GM12891 (cell line): ENCODE data around the gene LOC128125822.

ENCODE experiments used
- DNase-seq: peaks from one replicate; pipeline ENCODE4 v3.0.0; 2011; ENCODE audit warnings: low spot score; ENCODE audit not compliant: insufficient read length
- FAIRE-seq: peaks from 2 replicates; lab custom pipeline; 2011; peaks lifted over from hg19 to GRCh38; lab: Jason Lieb, UNC
- PAX5 ChIP-seq: IDR thresholded peaks from 2 replicates; pipeline ENCODE4 v1.6.1; 2011; ENCODE audit warnings: low read length, moderate library complexity, mild to moderate bottlenecking; ENCODE audit not compliant: insufficient read depth, severe bottlenecking
- POLR2A ChIP-seq: IDR thresholded peaks from 2 replicates; pipeline ENCODE4 v1.6.1; 2011; ENCODE audit warnings: low read depth, low read length, control low read depth
- POLR2AphosphoS5 ChIP-seq: IDR thresholded peaks from 2 replicates; pipeline ENCODE4 v1.6.1; 2011; ENCODE audit warnings: low read depth, low read length, control low read depth
- POU2F2 ChIP-seq: IDR thresholded peaks from 2 replicates; pipeline ENCODE4 v1.6.1; 2011; ENCODE audit warnings: low read depth, mild to moderate bottlenecking, control low read depth, low read length, moderate library complexity
- SPI1 ChIP-seq: IDR thresholded peaks from 2 replicates; pipeline ENCODE4 v1.6.1; 2011; ENCODE audit warnings: low read depth, low read length, control low read depth
- TAF1 ChIP-seq: IDR thresholded peaks from 2 replicates; pipeline ENCODE4 v1.6.1; 2011; ENCODE audit warnings: low read depth, low read length, control low read depth

The LOC128125822 gene

DNA sequence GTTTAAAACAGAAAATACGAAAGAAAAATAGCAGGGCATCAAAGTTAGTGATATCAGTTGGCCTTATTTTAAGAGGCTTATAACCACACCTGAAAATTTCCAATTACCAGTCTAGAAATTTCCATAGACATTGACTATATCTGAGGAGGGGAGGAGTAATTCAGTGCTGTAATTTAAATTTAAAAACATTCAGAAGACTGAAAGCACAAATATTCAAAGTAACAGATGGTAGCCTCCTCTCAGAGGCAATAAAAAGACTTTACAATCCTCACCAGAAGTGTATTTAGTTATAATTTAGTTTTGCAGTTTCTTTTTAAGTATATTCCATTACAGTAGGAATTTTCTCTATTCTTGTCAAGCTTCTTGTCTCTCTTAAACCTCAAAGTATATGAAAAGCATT is 18.4 kb upstream of the LOC128125822 start:
- DNase-seq (no peak), FAIRE-seq (no peak)
- TF ChIP-seq PAX5 (no peak), POU2F2 (no peak), TAF1 (no peak), SPI1 (no peak), POLR2A (no peak), POLR2AphosphoS5 (no peak)

DNA sequence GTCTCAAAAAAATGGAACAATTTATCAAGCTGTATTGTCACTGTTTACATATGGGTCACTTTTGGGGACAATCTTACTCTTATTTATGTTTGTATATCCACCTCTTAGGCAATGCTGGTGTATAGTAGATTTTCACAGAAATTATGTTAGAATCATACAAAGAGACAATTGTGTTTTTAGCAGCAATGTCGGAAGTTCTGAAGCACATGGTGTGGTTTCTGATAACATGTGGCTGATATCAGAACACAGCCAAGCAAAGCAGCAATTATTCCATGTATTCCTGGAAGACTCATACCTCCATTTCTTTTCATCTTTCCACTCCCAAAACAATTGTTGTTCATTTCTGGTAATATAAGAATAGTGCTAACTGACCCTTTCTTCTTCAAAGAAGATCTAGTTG is 17.5 kb upstream of the LOC128125822 start:
- TF ChIP-seq SPI1 (no peak), TAF1 (no peak), POLR2AphosphoS5 (no peak), POU2F2 (no peak), PAX5 (no peak), POLR2A (no peak)
- DNase-seq: no peak
- no peak for FAIRE-seq

DNA sequence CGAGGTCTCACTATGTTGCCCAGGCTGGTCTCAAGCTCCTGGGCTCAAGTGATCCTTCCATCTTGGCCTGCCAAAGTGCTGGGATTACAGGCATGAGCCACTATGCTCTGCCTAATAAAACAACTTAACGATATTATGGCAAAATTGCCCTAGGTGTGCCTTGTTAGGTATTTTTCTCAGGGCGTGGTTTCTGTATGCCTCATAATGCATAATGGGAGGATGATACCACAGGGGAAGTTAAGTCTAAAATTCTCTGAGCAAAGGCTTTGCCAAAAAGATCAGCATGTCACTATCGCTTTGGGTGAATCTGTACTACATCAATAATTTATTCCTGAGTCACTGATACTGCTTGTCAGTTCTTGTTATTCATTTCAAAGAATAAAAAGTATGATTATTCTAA is 15.9 kb upstream of the LOC128125822 start:
- DNase-seq (no peak), FAIRE-seq (no peak)
- TF ChIP-seq POLR2A (no peak), POU2F2 (no peak), POLR2AphosphoS5 (no peak), SPI1 (no peak), PAX5 (no peak), TAF1 (no peak)

DNA sequence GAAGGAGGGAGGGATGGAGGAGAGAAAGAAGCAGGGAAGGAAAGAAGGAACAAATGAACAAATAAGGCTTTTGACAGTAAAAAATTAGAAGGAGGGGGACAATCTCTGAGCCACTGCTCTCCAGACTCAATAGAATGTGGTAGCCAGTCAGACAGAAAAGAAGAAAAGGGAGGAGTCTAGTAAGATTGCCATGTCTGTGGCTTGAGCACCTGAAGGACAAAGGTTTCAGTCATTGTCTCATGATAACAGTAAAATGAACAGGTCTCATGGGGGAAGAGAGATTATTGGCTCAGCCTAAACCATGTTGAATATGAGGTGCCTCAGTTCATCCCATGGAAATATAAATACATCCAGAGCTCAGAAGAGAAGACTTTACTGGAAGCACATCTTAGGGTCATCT is 14.0 kb upstream of the LOC128125822 start:
- TF ChIP-seq POLR2A (no peak), TAF1 (no peak), PAX5 (no peak), POLR2AphosphoS5 (no peak), POU2F2 (no peak), SPI1 (no peak)
- peak; percentile 48 for FAIRE-seq

DNA sequence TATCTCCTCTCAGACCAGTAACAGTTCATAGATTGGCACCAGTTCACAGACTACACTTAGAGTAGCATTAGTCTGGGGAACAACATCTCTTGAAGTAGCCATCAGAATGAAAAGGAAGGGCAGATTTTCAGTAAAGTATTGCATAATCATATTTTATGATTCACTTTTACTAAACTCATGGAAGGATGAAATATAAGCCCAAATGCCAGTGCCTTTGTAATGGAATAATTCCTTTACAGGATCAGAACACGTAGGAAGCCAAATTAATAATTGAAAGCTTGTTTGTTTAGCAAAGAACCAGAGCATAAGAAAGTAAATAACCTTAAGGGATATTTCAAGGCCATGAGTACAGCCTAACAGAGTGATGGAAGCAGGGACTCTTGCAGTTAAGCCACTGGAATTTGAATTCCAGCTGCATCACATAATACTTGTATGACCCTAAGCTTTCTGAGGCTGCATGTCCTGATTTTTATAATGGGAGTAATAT is 11.4 kb upstream of the LOC128125822 start:
- TF ChIP-seq PAX5: no peak
- no peak for DNase-seq
- no peak for FAIRE-seq

More for the DNA sequence above, 14.0 kb upstream of the LOC128125822 start:
- peak; percentile 5 for DNase-seq

DNA sequence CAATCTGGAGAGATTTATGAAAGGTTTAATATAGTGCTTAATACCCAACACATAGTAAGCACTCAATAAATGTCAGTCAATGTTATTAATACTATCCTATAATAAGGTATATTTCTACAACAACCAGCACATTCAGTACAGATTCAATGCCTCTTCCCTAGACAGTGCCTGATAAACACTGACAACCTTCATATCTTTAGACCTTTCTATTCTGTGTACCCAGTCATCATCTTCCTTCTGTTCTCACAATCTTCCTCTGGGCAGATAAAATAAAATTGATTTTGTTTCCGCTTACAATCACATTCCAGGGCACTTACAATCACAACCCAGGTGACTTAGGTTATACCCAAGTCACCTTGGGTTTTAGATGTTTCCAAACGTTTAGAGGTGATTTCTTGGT is 11.0 kb upstream of the LOC128125822 start:
- FAIRE-seq (no peak), DNase-seq (no peak)
- TF ChIP-seq PAX5 (no peak), POLR2AphosphoS5 (no peak), POU2F2 (no peak), POLR2A (no peak), TAF1 (no peak), SPI1 (no peak)

DNA sequence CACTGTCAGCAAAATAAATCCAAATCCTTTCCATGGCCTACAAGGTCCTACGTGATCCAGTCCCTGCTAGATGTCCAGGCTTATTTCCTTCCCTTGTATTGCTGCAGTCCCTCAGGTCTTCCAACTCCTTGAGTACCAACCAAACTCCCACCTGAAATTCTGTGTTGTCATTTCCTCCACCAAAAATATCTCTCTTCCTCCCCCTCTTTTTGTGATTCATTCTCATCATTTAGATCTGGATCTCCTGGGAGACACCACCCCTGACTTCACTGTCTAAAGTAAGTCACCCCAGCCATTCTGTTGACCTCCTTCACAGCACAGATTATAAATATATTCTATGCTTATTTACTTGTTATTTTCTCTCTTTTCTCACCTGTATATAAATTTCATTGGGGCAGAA is 9.0 kb upstream of the LOC128125822 start:
- no peak for TF ChIP-seq POLR2A
- no peak for FAIRE-seq
- no peak for DNase-seq

DNA sequence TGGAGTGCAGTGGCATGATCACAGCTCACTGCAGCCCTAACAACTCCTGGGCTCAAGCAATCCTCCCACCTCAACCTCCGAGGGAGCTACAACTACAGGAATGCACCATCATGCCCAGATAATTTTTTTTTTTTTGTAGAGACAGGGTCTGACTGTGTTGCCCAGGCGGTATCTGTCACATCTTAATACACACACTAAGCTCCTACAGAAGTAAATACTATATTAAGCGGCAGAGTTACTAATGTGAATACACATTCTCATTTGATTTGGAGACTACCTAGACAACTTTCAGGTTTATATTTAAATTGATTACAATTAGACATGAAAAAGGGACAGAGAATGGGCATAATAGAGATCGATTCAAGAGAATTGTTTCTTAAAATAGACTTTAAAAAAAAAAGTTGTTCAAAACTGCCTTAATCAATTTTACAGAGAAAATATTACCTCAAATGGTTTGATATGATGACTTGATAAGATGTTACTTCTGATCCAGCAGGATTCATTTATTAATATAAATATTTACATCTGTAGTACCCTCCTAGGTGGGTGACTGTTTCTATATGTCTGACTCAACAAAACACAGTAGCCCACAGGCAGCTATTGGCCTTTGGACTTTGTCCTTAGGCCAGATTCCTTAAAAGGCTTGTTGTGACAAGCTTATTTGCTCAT is 7.1 kb upstream of the LOC128125822 start:
- FAIRE-seq (no peak), DNase-seq (no peak)
- TF ChIP-seq POU2F2 (no peak), SPI1 (no peak), POLR2A (no peak), PAX5 (no peak), POLR2AphosphoS5 (no peak), TAF1 (no peak)

DNA sequence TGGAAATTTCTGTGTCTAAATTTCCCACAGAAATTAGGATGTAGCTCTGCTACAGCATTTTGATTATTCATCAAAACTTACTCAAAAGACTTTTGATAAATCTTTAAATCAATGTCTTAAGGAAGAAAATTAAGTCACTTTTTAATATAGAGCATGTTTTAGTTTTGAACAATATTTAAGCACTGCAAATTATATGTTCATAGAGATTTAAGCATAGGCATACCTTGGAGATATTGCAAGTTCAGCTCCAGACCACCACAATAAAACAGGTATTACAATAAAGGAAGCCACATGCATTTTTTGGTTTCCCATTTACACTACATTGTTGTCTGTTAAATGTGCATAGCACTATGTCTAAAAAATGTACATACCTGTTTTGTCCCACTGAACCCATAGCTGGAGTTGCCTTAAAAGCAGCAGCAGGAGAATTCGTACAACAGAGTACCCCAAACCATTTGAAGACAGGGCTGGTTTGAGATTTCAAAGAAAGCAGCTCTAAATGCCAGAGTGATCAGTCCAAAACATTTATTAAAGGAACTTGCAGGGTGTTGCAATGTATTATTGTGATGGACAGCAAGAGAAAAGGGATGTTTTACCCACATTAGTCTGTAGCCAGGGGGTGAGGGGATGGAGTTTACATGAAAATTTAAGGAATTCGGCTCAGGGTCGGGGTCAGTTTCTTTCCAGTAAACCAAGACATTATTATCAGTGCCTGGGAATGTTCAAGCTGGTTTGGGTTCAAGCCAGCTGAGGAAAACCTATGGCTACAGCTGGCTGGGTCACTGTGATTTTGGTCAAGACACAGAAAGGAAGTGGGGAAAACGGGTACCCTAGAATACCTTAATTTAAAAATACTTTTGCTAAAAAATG is 6.3 kb upstream of the LOC128125822 start:
- TF ChIP-seq SPI1 (no peak), POLR2A (no peak)
- DNase-seq: no peak
- no peak for FAIRE-seq

DNA sequence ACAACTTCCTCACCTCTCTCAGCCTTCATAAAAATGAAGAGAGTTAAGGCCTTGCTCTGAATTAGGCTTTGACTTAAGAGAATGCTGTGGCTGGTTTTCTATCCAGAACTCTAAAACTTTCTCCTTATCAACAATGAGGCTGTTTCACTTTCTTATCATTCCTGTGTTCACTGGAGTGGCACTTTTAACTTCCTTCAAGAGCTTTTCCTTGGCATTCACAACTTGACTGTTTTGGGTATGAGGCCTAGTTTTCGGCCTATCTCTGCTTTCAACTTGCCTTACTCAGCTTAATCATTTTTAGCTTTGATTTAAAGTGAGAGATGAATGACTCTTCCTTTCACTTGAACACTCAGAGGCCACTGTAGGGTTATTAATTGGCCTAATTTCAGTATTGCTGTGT is 4.3 kb upstream of the LOC128125822 start:
- FAIRE-seq: no peak
- no peak for DNase-seq
- no peak for TF ChIP-seq SPI1
- TF ChIP-seq TAF1: no peak
- TF ChIP-seq POU2F2: no peak
- no peak for TF ChIP-seq PAX5
- no peak for TF ChIP-seq POLR2A
- no peak for TF ChIP-seq POLR2AphosphoS5
